ENCODE data around the gene SPTSSB. TPM values are rescaled to one million over a fixed set of nuclear protein-coding genes. Genes with fewer than 3 reads are reported as not detected.

The SPTSSB gene
- total and polyA plus RNA-seq, 2 donors (not counting 1 experiment from before 2014, with no cell fraction given) = under 0.01 TPM; not detected in 1

- Histone ChIP-seq H3K27me3 (ENCODE audit: control insufficient read depth, insufficient read depth, low read length) (no peaks in the 10 kb centered on the region), H3K9me3 (ENCODE audit: control insufficient read depth, insufficient read depth, low read depth, low read length) (no peaks in the 10 kb centered on the region), H3K9ac (ENCODE audit: insufficient read depth, low read length) (no peak overlapping the region), H2AFZ (ENCODE audit: low read length) (no peak overlapping the region), H3K79me2 (ENCODE audit: control insufficient read depth, insufficient read depth, low read length) (no peaks in the 10 kb centered on the region), H3K4me3 (replicated peaks in 1 of 4; ENCODE audit: control extremely low read depth in 1 of 4, insufficient read depth in 1 of 4, low read depth in 3 of 4, low read length in 4 of 4) (no peak overlapping the region), H4K20me1 (ENCODE audit: control insufficient read depth, extremely low read depth, insufficient read depth, low read length) (no peaks in the 10 kb centered on the region), H3K36me3 (ENCODE audit: control insufficient read depth, insufficient read depth, low read length) (no peaks in the 10 kb centered on the region), H3K4me1 (ENCODE audit: control insufficient read depth, extremely low read depth, insufficient read depth, low read length) (no peaks in the 10 kb centered on the region), H3K4me2 (ENCODE audit: extremely low read depth, insufficient read depth, low read length) (no peak overlapping the region), H3K27ac (ENCODE audit: insufficient read depth, low read length) (no peak overlapping the region)
- TF ChIP-seq EZH2 (IDR thresholded peaks at IDR 0.05; ENCODE audit: low read length, missing control alignments) (no peak), CTCF (conservative IDR thresholded peaks at IDR 0.05 in 1 of 2, IDR thresholded peaks at IDR 0.05 in 1 of 2; ENCODE audit: low read depth in 1 of 2, low read length in 2 of 2) (no peak)
- peak in 1 of 2 donors; percentile 66 for DNase-seq (ENCODE audit: low read depth in 2 of 2)
Measured at GRCh38 chr3:161316006-161316689, 55.2 kb downstream of the SPTSSB start.

GRCh38 chr3:161314836-161315395, 56.4 kb downstream of the SPTSSB start:
- Histone ChIP-seq H3K9ac (ENCODE audit: insufficient read depth, low read length) (no peak overlapping the region), H3K4me2 (ENCODE audit: extremely low read depth, insufficient read depth, low read length) (no peak overlapping the region), H2AFZ (ENCODE audit: low read length) (no peak overlapping the region), H3K4me3 (replicated peaks in 1 of 4; ENCODE audit: control extremely low read depth in 1 of 4, insufficient read depth in 1 of 4, low read depth in 3 of 4, low read length in 4 of 4) (no peak overlapping the region), H3K79me2 (ENCODE audit: control insufficient read depth, insufficient read depth, low read length) (no peaks in the 10 kb centered on the region), H3K4me1 (ENCODE audit: control insufficient read depth, extremely low read depth, insufficient read depth, low read length) (no peaks in the 10 kb centered on the region), H4K20me1 (ENCODE audit: control insufficient read depth, extremely low read depth, insufficient read depth, low read length) (no peaks in the 10 kb centered on the region), H3K36me3 (ENCODE audit: control insufficient read depth, insufficient read depth, low read length) (no peaks in the 10 kb centered on the region), H3K9me3 (ENCODE audit: control insufficient read depth, insufficient read depth, low read depth, low read length) (no peaks in the 10 kb centered on the region), H3K27ac (ENCODE audit: insufficient read depth, low read length) (no peak overlapping the region), H3K27me3 (ENCODE audit: control insufficient read depth, insufficient read depth, low read length) (no peaks in the 10 kb centered on the region)
- no peak for TF ChIP-seq EZH2 (IDR thresholded peaks at IDR 0.05; ENCODE audit: low read length, missing control alignments)
- TF ChIP-seq CTCF (conservative IDR thresholded peaks at IDR 0.05 in 1 of 2, IDR thresholded peaks at IDR 0.05 in 1 of 2; ENCODE audit: low read depth in 1 of 2, low read length in 2 of 2) = no peak
- peak in 1 of 2 donors; percentile 39 for DNase-seq (ENCODE audit: low read depth in 2 of 2)

GRCh38 chr3:161310649-161311423, 60.5 kb downstream of the SPTSSB start:
- Histone ChIP-seq H3K4me2 (ENCODE audit: extremely low read depth, insufficient read depth, low read length) (no peak overlapping the region), H3K36me3 (ENCODE audit: control insufficient read depth, insufficient read depth, low read length) (no peaks in the 10 kb centered on the region), H3K4me1 (ENCODE audit: control insufficient read depth, extremely low read depth, insufficient read depth, low read length) (no peaks in the 10 kb centered on the region), H3K27ac (ENCODE audit: insufficient read depth, low read length) (no peak overlapping the region), H3K4me3 (replicated peaks in 1 of 4; ENCODE audit: control extremely low read depth in 1 of 4, insufficient read depth in 1 of 4, low read depth in 3 of 4, low read length in 4 of 4) (no peak overlapping the region), H3K27me3 (ENCODE audit: control insufficient read depth, insufficient read depth, low read length) (no peaks in the 10 kb centered on the region), H2AFZ (ENCODE audit: low read length) (no peak overlapping the region), H4K20me1 (ENCODE audit: control insufficient read depth, extremely low read depth, insufficient read depth, low read length) (no peaks in the 10 kb centered on the region), H3K9ac (ENCODE audit: insufficient read depth, low read length) (no peak overlapping the region), H3K9me3 (ENCODE audit: control insufficient read depth, insufficient read depth, low read depth, low read length) (no peaks in the 10 kb centered on the region), H3K79me2 (ENCODE audit: control insufficient read depth, insufficient read depth, low read length) (no peaks in the 10 kb centered on the region)
- DNase-seq (ENCODE audit: low read depth in 2 of 2) = no peak
- TF ChIP-seq EZH2 (IDR thresholded peaks at IDR 0.05; ENCODE audit: low read length, missing control alignments) (no peak), CTCF (conservative IDR thresholded peaks at IDR 0.05 in 1 of 2, IDR thresholded peaks at IDR 0.05 in 1 of 2; ENCODE audit: low read depth in 1 of 2, low read length in 2 of 2) (no peak)
